Effector memory CD4-positive, alpha-beta T cell (primary cell): ENCODE results near the gene COL6A2.
"Not testable (repeated sequence)": the region's sequence is repeated elsewhere in the genome, so short reads cannot be mapped to it uniquely, and the experiment has no call there.

Experiments
- DNase-seq, 3 donors: peaks; one replicate each; pipeline ENCODE4 v3.0.0-alpha.2; 2020
- H3K27ac ChIP-seq: 2 replicates; pipeline ENCODE4 v1.7.0; 2013; ENCODE audit warnings: mild to moderate bottlenecking, low read length, moderate library complexity; ENCODE audit not compliant: insufficient read depth, poor library complexity, severe bottlenecking
- H3K27me3 ChIP-seq: replicated peaks from 2 replicates; pipeline ENCODE4 v1.7.0; 2013; ENCODE audit warnings: mild to moderate bottlenecking, low read length; ENCODE audit not compliant: insufficient read depth, control insufficient read depth, poor library complexity, severe bottlenecking
- H3K36me3 ChIP-seq: 2 replicates; pipeline ENCODE4 v1.7.0; 2013; ENCODE audit warnings: mild to moderate bottlenecking, low read length, moderate library complexity; ENCODE audit not compliant: control insufficient read depth, insufficient read depth
- H3K4me1 ChIP-seq: 2 replicates; pipeline ENCODE4 v1.7.0; 2013; ENCODE audit warnings: low read length, mild to moderate bottlenecking; ENCODE audit not compliant: control insufficient read depth, insufficient read depth, poor library complexity, severe bottlenecking
- H3K4me3 ChIP-seq: 2 replicates; pipeline ENCODE4 v1.7.0; 2013; ENCODE audit warnings: low read length, low read depth, mild to moderate bottlenecking; ENCODE audit not compliant: insufficient read depth, poor library complexity, severe bottlenecking
- H3K9me3 ChIP-seq: 2 replicates; pipeline ENCODE4 v1.7.0; 2013; ENCODE audit warnings: mild to moderate bottlenecking, low read length, moderate library complexity; ENCODE audit not compliant: control insufficient read depth

The COL6A2 gene

GRCh38 chr21:46084709-46085108, 13.2 kb upstream of the COL6A2 start:
- DNase-seq, result no peak
- H3K36me3 ChIP-seq, result no peaks in the 10 kb centered on the region
- no peak overlapping the region for H3K4me3 ChIP-seq
- H3K27ac ChIP-seq, result no peak overlapping the region
- no peaks in the 10 kb centered on the region for H3K27me3 ChIP-seq
- no peaks in the 10 kb centered on the region for H3K4me1 ChIP-seq
- H3K9me3 ChIP-seq, result no peaks in the 10 kb centered on the region

DNA sequence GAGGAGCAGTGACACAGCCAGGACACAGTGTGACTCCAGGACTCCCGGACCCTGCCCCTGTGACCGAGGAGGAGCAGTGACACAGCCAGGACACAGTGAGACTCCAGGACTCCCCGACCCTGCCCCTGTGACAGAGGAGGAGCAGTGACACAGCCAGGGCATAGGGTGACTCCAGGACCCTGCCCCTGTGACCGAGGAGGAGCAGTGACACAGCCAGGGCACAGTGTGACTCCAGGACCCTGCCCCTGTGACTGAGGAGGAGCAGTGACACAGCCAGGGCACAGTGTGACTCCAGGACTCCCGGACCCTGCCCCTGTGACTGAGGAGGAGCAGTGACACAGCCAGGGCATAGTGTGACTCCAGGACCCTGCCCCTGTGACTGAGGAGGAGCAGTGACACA, 12.7 kb upstream of the COL6A2 start:
- not testable (repeated sequence) for H3K27me3 ChIP-seq, DNase-seq, H3K36me3 ChIP-seq, H3K4me1 ChIP-seq, H3K27ac ChIP-seq, H3K9me3 ChIP-seq, H3K4me3 ChIP-seq

GRCh38 chr21:46087641-46088040, 10.3 kb upstream of the COL6A2 start:
- Histone ChIP-seq H3K4me3 (no peak overlapping the region), H3K9me3 (no peaks in the 10 kb centered on the region), H3K27ac (no peak overlapping the region), H3K36me3 (no peaks in the 10 kb centered on the region), H3K27me3 (no peaks in the 10 kb centered on the region), H3K4me1 (no peaks in the 10 kb centered on the region)
- no peak for DNase-seq

- H3K27me3 ChIP-seq, result no peaks in the 10 kb centered on the region
- H3K4me1 ChIP-seq, result no peaks in the 10 kb centered on the region
- no peaks in the 10 kb centered on the region for H3K36me3 ChIP-seq
- no peak for DNase-seq
- H3K9me3 ChIP-seq, result no peaks in the 10 kb centered on the region
- H3K4me3 ChIP-seq, result no peak overlapping the region
- H3K27ac ChIP-seq, result no peak overlapping the region
Measured at GRCh38 chr21:46088189-46088588, 9.7 kb upstream of the COL6A2 start.

GRCh38 chr21:46089285-46089684, 8.6 kb upstream of the COL6A2 start:
- no peak for DNase-seq
- Histone ChIP-seq H3K9me3 (no peaks in the 10 kb centered on the region), H3K27me3 (no peaks in the 10 kb centered on the region), H3K27ac (no peak overlapping the region), H3K36me3 (no peaks in the 10 kb centered on the region), H3K4me1 (no peaks in the 10 kb centered on the region), H3K4me3 (no peak overlapping the region)

GRCh38 chr21:46091118-46091517, 6.8 kb upstream of the COL6A2 start:
- Histone ChIP-seq H3K27me3 (no peaks in the 10 kb centered on the region), H3K4me1 (no peaks in the 10 kb centered on the region), H3K4me3 (no peak overlapping the region), H3K9me3 (no peaks in the 10 kb centered on the region), H3K27ac (no peak overlapping the region), H3K36me3 (no peaks in the 10 kb centered on the region)
- no peak for DNase-seq

DNA sequence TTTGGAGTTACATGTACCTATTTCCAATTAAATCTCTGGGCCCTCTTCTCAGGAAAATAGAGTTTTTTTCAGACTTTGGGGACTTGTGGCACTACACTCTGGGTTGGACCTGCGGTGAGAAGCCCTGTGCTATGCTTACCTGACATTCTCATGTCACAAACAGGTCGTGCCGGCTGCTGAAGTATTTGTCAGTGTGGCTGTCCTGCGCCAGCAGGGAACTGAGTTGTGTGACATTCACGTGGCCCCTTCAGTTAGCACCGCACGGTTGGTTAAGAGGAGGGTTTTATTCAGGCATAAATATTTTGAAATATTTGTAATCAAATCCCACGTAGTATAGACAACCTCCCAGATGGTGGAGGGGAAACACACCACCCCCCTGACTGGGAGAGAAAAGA, 6.3 kb upstream of the COL6A2 start:
- no peaks in the 10 kb centered on the region for H3K9me3 ChIP-seq
- H3K4me1 ChIP-seq, result no peaks in the 10 kb centered on the region
- no peak overlapping the region for H3K4me3 ChIP-seq
- H3K27ac ChIP-seq, result no peak overlapping the region
- DNase-seq, result no peak
- H3K27me3 ChIP-seq, result no peaks in the 10 kb centered on the region
- H3K36me3 ChIP-seq, result no peaks in the 10 kb centered on the region

GRCh38 chr21:46092026-46092764, 5.7 kb upstream of the COL6A2 start:
- no peak for DNase-seq
- Histone ChIP-seq H3K27me3 (no peaks in the 10 kb centered on the region), H3K9me3 (no peaks in the 10 kb centered on the region), H3K4me3 (no peak overlapping the region), H3K27ac (no peak overlapping the region), H3K36me3 (no peaks in the 10 kb centered on the region), H3K4me1 (no peaks in the 10 kb centered on the region)

DNA sequence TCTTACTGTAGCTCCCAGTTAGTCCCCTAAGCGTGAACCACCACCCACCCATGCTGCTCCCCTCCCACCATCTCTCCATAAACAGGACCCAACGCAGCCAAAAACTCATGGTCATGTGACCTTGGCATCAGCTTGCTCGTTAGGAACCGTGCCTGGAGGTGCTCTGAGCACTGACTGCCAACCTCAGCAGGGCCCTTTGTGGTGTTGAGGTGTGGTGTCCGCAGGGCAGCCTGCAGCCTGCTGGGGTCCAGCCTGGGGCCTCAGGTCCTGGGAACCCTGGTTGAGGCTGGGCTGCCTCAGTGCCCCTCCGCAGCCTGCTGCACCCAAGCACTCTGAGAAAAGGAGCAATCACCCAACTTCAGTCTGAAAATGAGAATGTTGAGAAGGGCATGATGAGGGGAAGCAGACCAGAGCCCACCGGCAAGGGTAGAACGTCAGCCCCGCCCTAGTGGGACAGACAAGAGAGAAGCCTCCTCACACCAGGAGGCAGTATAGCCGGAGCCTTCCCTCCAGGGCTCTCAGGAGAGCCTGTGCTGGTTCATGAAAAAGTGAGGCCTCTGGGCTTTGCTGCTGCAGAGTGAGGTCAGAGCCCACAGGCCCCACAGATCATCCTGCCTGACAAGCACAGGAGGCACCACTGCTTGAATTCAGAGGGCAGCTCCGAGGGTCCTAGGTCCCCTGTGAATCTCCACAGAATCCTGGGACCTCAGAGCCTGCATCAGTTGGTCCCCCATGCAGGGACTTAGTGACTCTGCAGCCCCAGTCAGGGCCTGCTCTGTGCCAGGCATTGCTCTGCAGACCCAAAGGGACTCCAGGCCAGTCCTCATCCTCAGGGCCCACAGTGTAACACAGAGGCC, 4.9 kb upstream of the COL6A2 start:
- Histone ChIP-seq H3K4me1 (peaks cover 3% of the 10 kb centered on the region), H3K27me3 (no peaks in the 10 kb centered on the region), H3K27ac (no peak overlapping the region), H3K9me3 (no peaks in the 10 kb centered on the region), H3K4me3 (no peak overlapping the region), H3K36me3 (no peaks in the 10 kb centered on the region)
- DNase-seq, result no peak

DNA sequence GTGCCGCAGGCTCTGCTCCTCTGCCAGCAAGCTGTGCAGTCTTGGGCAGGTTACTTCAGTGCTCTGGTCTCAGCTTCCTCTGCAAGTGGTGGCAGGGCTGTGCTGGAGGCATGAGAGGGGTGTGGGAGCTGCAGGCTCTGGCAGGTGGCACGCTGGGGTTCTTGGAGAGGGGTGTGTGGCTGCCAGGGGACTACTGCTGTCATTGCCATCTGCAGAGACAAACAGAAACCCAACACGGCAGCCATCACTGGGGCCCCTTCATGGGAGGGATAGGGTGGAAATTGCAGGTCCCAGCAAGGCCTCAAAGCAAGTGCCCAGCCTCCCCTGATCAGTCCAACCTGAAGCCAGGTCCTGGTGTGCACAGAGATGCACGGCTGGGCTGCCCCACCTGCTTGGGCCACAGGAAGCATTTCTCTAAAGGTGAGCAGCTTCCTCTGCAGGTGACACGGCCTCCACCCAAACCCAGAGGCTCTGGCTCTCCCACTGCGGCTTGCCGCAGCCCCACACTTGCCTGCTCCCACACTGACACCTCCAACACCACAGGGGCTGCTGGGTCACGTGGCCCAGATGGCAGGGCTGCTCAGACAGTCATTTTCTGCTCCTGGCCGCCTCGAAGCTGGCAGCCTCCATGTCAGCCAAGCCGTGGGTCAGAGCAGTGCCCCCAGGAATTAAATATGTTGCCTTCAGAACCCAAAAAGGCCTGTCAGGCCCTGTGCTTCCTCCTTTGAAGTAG, 4.1 kb upstream of the COL6A2 start:
- H3K27ac ChIP-seq, result no peak overlapping the region
- DNase-seq, result no peak
- peaks cover 6% of the 10 kb centered on the region for H3K4me1 ChIP-seq
- no peak overlapping the region for H3K4me3 ChIP-seq
- H3K36me3 ChIP-seq, result no peaks in the 10 kb centered on the region
- peaks cover 1% of the 10 kb centered on the region for H3K27me3 ChIP-seq
- no peaks in the 10 kb centered on the region for H3K9me3 ChIP-seq
